HG03469 (cell line): ENCODE data around the gene ALX4.

ENCODE experiments used
- ATAC-seq: cut with Tn5 transposase; IDR thresholded peaks from one replicate; pipeline ENCODE4 v1.9.1; 2021; ENCODE audit warnings: mild to moderate bottlenecking, moderate library complexity, moderate number of reproducible peaks; ENCODE audit not compliant: unreplicated experiment

Gene ALX4

DNA sequence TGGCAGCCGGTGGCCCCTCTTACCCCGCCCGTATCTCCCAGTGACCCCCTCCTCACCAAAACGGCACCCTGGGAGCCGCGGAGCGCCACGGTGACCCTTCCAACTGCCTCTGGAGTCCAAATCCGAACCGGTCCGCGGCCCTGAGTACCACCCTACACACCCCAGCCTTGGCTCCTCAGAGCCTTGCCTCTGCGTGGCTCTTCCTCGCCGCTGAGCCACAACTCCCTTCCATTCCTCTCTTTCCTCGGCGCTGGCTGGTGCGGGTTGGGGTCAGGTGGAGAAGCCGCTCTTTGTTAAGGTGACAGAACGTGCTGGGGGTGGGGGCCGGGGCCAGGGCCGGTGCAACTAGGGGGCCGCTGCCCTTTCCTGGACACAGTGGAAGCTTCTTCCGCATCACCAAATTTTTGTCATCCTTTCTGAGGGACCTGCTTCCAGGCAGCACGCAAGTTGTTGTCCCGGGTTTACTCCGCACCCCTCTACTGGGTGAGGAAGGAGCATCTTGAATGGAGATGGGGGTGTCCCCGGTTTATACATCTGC lies 6.5 kb downstream of the ALX4 start:
- ATAC-seq, result no peak

DNA sequence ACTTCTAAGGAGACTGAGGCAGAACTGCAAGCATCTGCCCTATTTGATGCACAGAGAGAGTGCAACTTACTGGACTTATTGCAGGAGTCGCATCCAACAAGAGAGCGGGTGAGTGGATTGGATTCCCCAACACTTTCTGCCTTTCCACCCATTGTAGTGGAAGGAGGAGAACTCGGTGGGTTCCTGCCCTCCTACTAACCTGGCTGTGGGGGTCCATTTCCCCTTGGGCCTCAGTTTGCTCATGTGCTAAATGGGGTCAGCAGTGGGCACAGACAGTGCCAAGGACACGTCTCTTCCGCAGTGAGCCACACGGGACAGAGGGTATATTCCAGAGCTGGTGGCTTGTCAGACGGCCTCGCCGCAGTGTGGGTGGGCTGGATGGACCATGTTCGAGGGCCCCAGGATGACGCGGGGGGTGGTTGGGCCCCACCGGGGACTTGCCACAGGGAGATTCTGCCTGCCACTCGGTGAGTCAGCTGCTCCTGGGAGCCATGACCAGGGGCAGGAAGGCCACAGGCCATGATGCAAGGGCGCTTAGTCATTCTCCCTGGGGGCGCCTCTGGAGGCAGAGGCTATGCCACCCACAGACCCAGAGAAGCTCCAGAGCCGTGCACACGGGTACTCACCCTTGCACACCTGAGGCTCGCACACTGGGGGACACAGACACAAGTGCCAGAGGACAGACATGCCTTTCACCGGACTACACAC lies 8.2 kb downstream of the ALX4 start:
- ATAC-seq, result no peak

DNA sequence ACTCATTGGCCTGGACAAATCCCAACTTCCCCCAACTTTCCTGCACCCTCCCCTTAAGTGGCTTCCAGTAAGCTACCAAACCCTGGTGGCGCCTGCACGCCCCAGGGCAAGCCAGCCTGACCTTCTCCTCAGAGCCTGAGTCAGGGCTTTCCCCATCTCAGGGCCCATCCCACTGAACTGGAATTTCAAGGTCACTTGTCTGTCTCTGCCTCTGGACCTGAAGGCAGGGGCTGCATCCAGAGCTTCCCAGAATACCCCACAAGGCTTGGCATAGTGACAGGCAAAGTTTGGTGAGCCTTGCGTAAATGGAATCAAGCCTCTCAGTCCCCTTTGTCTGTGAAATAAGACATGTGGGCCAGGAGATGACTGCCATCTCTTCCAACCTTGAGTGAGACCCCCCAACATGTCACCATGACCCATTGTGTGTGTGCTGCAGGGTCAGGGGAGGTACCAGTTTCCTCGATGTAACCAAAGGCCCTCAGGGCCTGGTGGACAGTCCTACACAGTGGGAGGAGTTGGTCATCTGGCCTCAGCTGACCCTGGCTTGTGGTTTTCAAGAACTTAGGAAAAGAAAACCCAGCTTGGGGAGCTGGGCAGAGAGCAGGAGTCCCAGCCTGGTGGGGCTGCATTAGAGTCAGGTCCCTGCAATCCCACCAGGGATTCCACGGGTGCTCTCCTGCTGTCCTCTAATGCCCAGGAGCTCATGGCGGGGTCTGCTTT lies 8.9 kb downstream of the ALX4 start:
- no peak for ATAC-seq

DNA sequence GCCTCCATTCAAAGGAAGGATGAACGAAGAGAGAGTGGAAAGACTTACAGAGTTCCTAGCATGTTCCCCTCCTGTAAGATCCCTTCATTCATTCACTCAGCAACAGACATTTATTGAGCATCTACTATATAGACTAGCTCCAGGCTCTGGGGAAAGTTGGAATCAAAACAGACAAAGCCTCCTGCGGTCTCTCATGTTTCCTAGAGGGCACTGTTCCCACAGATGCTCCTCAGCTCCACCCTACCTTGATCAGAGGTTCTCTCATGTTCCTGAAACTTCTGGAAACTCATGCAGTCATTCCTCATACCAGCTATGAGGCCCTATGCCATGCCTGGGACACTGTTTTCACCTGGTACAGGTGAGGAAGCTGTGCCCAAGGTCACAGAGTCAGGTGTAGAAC lies 11.1 kb downstream of the ALX4 start:
- no peak for ATAC-seq

DNA sequence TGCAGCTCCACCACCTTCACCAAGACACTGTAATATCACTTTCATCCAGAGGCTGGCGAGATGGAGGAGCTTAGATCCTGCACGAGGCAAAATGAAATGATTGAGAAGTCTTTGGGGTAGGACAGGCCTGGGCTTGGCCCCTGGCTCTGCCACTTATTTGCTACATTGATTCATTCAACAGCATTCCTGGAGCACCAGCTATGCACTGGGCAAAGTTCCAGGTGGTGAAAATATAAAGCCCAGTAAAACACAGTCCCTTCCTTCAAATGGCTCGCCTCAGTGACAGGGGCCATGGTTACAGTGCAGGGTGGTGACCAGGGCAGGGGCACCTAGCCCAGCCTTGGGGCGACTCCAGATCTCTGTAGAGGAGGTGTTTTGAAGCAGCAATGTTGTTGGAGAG lies 19.7 kb downstream of the ALX4 start:
- ATAC-seq, result no peak

DNA sequence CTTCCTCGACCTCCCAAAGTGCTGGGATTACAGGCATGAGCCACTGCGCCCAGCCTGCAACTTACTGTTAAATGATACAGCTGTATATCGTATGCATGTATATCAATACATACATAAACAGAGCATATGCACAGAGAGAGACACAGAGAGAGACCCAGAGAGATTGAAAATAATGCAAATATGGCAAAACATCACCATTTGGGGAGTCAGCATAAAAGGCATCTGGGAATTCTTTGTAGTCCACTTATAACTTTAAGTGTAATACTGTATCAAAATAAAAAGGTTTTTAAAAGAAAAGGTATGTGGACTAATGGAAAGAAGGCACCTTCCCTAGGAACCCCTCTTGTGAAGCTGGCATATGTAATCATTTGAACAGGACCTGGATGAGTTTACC lies 21.8 kb downstream of the ALX4 start:
- ATAC-seq, result no peak

DNA sequence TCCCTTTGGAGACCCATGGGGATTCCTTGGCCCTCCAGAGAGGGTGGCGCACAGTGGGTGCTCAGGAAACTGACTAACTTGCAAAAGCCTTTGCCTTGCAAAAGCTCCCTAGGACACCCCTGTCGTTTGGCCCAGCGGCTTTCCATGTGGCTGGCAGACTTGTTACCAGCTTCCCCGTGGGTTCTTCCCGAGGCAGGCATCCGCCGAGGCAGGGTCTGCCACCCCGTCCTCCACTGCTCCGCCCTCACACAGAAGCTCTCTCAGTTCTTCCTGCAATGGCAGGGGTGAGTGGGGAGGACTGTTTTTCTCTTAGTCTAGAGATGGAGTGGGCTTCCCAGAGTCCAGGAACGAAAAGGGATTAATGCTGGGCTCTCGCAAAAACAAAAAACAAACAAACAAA lies 23.0 kb downstream of the ALX4 start:
- ATAC-seq, result no peak

DNA sequence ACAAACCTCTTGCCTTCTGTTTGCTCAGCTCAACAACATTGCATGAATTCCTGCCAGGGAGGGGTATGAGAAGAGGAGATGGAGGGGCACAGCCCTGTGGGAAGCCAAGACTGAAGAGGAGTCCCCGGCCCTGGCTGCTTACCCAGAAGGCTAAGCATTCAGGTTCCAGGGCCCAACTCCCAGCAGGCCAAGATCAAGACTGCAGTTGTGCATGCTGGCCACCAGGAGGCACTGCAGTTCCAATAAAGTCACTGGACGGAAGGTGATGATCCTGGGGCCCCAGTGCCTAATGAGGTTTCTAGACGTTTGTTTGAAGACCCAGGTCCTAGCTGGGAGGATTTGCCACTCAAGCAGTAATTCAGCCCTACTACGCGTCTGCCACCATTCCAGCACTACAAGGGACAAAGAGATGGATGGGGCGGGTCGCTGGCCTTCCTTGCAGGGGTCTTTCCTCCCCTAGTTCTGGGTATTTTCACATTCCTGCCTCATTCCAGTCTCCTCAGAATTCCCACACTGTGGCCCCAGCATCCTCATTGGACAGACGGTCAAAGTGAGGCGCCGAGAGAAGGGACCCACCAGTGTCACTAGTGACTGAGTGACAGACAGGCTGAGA lies 23.6 kb downstream of the ALX4 start:
- ATAC-seq, result no peak

DNA sequence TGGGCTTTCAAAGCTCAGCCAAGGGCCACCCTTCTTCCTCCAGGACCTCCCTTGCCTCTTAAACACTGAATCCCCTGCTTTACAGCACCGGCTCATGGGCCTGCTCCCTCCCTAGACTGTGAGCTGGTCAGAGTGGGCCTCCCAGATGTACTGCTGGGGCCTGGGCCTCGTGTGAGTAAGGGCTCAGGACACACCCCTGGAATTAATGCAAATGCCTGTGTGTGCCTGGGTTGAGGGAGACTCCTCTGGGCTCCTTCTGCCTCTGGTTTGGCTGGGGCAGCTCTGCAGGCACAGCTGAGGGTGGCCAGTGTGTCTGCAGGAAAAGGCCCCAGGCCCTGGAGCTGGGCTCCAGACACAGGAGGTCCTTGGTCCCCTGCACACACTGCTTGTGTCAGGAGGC lies 24.2 kb downstream of the ALX4 start:
- ATAC-seq, result no peak

DNA sequence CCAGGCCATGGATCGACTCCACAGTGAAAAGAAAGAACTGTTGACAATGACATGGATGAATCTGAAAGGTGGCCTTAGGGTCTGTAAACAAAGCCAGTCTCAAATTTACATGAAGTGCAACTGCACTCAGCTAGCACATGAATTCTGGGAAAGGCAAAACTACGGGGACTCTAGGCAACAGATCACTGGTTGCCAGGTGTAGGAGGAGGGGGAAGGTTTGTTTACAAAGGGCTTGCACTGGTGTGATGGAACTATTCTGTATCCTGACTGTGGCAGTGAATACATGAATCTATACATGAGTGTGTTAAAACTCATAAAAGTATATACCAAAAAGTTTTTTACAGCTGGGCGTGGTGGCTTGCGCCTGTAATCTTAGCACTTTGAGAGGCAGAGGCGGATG lies 27.3 kb downstream of the ALX4 start:
- ATAC-seq, result no peak

DNA sequence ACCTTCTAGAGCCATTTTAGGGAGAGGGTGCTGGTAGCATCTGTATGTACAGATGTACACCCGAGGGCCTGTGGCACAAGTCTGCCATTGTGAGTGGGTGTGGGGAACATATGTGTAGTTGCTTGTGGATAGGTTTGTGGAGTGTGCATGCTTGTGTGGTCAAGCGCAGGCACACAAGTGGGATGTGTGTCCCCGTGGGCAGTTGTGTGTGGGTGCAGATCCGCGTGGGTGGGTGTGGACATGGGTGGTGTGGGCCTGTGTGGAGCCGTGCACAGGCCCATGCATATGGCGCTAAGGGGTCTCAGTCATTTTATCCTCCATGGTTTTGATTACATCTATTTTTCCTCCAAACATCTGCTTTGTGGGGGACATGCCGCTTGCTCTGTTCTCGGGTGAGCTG lies 28.8 kb downstream of the ALX4 start:
- ATAC-seq, result no peak

DNA sequence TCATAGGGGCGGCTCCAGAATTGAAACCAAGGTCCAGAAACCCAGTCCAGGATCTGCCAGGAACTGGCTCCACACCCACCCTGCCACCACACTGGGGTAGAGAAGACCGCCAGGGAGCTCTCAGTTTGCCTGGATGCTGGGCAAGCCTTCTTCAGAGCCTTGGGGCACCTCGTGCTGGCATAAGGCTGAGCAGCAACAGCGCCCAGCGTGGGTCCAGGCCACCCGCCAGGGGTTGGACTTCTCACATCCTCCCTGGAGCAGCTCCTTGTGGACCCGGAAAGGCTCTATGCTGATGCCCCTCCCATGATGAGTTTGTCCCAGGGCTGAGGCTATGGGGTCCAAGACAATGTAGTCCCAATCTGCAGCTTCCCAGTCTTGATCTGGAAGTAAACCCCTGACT lies 29.7 kb downstream of the ALX4 start:
- no peak for ATAC-seq

DNA sequence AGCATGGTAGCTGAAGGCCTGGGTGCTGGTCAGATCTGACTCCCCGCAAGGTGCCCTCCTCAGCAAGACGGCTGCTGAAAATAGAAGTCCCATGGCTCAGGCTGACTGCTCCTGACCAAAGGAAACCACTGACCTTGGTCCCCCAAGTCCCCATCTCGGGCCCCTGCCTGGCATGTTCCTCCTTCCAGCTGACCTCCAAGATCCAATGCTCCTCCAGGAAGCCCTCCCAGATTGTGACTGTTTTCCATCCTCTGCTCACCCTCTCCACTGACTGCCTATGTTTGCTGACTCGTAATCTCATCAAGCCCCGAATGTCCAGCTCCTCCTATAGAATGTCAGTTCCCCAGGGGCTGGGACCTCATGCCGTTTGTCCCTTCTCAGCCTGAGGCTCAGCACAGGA lies 30.5 kb downstream of the ALX4 start:
- no peak for ATAC-seq

DNA sequence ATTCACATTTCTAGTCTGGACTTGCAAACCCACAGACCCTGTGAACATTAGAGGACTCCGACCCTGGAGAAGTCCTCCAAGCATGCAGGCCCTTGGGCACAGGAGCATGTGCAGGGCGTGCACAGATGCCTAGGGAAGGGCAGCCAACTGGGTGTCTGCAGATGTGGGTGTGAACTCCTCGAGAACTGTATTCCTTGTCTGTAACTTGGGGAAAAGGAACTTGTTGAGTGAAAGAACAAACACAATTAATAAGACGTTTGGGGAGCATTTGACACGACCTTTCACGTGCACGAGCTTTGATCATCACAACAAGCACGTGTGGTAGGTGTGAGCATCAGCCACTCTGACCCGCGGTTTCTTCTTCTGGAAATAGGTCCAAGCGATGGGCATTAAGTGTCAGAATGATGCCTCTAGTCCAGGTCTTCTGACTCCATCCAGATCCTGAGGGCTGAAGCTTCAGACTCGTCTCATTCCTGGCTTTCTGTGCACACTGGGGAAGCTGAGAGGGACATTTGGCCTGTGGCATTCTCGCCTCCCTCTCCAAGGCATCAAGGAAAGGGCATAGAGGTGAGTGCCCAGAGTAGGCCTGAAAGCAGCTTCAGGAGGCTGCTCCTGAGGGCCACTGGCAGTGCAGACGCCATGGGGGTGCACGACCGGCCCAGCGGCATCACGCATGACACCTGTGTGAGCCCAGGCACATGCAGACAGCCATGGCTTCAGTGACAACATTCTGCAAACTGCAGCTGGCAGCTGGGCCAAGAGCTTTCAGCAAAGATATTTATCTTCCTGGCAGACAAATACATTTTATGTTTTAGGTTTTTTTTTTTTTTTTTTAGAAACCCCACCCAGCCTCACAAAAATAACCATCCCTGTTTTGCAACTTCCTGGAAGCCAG lies 32.5 kb downstream of the ALX4 start:
- ATAC-seq, result no peak

DNA sequence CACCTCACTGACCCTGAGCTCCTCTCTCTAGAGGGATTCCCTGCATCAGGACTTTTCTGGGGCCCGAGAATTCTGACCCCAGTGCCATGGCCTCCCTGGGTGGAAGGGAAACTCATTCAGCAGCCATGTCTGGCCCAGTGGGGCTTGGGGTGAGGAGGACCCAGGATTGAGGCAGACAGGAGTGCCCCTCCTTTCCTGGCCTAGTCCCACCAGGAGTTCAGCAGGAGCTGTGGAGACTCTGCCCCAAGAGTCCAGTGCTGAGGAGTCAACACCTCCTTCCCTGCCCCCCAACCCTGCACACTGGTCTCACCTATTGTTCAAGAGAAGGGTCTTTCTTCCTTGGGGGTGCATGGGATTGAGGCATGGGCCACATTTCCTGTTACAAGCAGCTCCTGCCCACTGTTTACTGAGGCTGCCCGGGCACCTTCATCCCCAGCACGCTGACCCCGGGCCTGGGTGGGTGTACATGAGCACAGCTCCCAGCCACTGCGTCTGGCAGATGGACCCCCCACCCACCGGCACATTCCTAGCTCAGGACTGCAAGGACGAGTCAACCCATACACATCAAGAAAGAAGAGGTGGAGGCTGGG lies 33.9 kb downstream of the ALX4 start:
- ATAC-seq, result no peak

DNA sequence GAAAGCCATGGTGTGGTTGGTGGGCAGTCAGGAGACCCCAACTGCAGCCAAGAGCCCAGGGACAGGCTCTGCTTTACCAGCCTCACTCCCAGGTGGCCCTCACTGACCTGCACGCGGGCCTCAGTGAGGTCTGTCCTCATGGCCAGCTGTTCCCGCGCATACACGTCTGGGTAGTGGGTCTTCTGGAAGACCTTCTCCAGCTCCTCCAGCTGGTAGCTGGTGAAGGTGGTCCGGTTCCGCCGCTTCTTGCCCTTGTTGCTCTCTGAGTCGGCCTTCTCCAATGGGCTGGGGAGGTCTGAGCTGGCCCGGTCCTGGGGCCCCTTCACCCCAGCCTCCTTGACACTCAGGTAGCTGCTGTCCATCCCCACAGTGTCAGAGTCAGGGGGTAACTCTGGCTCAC lies 34.7 kb downstream of the ALX4 start:
- no peak for ATAC-seq

DNA sequence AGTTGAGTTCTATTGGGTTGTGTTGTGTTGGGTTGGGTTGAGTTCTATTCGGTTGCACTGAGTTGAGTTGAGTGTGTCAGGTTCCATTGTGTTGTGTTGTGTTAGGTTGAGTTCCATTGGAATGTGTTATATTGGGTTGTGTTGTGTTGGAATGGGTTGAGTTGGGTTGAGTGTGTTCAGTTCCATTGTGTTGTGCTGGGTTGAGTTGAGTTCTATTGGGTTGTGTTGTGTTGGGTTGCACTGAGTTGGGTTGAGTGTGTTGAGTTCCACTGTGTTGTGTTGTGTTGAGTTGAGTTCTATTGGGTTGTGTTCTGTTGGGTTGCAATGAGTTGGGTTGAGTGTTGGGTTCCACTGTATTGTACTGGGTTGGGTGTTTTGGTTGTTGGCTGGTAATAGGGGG lies 35.5 kb downstream of the ALX4 start:
- ATAC-seq, result no peak

DNA sequence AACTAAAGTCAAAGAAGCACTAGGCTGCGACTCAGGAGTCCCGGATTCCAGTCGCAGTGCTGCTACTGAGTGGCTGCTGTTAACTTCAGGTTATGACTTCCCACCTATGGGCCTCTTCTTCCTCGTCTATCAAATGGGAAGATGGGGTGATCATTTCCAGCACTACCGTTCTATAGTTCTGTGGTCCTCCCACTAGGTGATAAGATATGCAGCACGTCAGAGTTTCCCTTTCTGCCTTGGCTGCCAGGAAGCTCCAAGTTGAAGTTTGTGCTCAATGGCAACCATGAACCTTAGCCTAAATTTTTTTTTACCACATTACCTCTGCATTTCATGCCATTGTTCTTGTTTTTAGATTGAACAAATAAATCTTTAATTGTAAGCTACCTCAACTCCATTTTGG lies 38.7 kb downstream of the ALX4 start:
- ATAC-seq, result no peak

DNA sequence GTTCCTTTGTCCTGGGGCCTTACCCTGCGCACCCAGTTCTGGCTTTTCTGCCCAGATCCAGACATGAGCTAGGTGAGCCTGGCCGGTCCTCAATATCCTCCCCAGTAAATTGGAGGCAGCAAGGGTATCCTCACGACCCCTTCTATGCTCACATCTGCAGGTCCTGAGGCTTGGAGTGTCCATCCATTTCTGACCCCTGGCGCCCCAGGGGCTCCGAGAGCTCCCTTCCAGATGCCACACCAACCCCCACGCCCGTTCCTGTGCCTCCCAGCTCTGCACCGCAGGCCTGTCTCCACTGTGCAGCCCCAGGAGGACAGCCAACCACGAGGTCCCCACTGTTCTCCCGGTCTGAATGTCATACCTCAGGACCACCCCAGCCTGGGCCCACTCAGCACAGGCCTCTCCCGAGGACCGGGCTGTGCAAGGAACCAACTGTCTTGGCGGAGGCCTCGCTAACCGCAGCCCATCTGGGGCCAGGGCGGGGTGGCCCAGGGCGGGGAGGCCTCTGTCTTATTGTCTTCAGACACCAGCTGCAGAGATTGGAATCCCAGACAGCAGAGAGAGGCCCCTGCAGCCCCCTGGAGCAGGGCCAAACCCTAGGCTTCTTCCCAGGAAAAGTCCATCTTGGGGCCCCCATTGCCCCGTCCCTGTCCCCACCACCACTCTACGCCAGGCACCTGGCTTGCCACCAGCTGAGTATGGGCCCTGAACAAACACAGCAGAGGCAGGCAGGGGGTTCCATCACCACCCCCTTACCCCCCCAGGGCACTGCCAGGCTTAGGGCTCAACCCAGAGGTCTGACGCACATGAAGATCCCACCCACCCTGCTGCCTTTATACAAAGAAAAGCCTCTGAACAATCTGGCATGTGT lies 39.3 kb downstream of the ALX4 start:
- ATAC-seq, result no peak
